Kidney epithelial cell (primary cell): Measurements from ENCODE around the gene DCDC2C. TPM values are rescaled to one million over a fixed set of nuclear protein-coding genes. Genes with fewer than 3 reads are reported as not detected.

Source experiments
- DNase-seq: peaks from one replicate; pipeline ENCODE4 v3.0.0-alpha.2; 2010; ENCODE audit warnings: low read depth
- H3K27me3 ChIP-seq: 2 replicates; pipeline ENCODE4 v1.6.0; 2011; ENCODE audit warnings: low read length; ENCODE audit not compliant: control insufficient read depth, insufficient read depth
- H3K36me3 ChIP-seq: 2 replicates; pipeline ENCODE4 v1.5.1; 2011; ENCODE audit warnings: low read length; ENCODE audit not compliant: control insufficient read depth, insufficient read depth
- H3K4me3 ChIP-seq: 2 replicates; pipeline ENCODE4 v1.5.1; 2011; ENCODE audit warnings: low read depth, mild to moderate bottlenecking, control low read depth, low read length
- total RNA-seq: library from RNA; depleted of rRNA; stranded (reverse); fragments of >200 nt; gene quantifications from 2 replicates; pipeline ENCODE4 v1.2.3, GENCODE V29; 2015
- TF ChIP-seq, protein P1 (sequence below): IDR thresholded peaks from 2 replicates; pipeline ENCODE4 v1.5.1; 2011; ENCODE audit warnings: mild to moderate bottlenecking, moderate library complexity, low read length, control low read depth, inconsistent platforms; ENCODE audit not compliant: insufficient read depth, poor library complexity, severe bottlenecking

Gene DCDC2C
- total RNA-seq, 1 donor from 2014 or later, result not detected

DNA sequence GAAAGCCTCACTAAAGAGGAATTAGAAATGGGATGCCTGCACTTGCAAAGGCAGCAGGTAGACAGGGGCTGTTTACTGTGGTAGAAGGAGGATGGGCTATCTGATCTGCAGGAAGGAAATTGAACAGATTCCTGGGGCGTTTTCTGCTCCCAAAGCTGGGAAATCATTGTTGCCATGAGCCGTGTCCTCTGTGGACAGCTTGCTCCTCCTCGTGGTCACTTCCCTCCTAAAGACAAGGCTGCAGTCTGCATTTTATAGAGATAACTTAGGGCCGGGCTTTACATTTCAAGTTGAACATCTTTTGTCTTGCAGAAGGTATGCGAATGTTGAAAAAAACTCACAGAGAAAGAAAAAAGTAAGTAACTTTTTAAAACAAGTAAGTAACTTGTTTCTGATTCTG is 50.9 kb downstream of the DCDC2C start:
- Histone ChIP-seq H3K36me3 (no peaks in the 10 kb centered on the region), H3K4me3 (no peak overlapping the region), H3K27me3 (no peaks in the 10 kb centered on the region)
- no peak for DNase-seq
- TF ChIP-seq, protein P1, sequence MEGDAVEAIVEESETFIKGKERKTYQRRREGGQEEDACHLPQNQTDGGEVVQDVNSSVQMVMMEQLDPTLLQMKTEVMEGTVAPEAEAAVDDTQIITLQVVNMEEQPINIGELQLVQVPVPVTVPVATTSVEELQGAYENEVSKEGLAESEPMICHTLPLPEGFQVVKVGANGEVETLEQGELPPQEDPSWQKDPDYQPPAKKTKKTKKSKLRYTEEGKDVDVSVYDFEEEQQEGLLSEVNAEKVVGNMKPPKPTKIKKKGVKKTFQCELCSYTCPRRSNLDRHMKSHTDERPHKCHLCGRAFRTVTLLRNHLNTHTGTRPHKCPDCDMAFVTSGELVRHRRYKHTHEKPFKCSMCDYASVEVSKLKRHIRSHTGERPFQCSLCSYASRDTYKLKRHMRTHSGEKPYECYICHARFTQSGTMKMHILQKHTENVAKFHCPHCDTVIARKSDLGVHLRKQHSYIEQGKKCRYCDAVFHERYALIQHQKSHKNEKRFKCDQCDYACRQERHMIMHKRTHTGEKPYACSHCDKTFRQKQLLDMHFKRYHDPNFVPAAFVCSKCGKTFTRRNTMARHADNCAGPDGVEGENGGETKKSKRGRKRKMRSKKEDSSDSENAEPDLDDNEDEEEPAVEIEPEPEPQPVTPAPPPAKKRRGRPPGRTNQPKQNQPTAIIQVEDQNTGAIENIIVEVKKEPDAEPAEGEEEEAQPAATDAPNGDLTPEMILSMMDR, result no peak

GRCh38 chr2:3754795-3755194 is 51.4 kb downstream of the DCDC2C start:
- TF ChIP-seq, protein P1, result no peak
- H3K36me3 ChIP-seq, result no peaks in the 10 kb centered on the region
- DNase-seq, result no peak
- H3K4me3 ChIP-seq, result no peak overlapping the region
- H3K27me3 ChIP-seq, result no peaks in the 10 kb centered on the region

DNA sequence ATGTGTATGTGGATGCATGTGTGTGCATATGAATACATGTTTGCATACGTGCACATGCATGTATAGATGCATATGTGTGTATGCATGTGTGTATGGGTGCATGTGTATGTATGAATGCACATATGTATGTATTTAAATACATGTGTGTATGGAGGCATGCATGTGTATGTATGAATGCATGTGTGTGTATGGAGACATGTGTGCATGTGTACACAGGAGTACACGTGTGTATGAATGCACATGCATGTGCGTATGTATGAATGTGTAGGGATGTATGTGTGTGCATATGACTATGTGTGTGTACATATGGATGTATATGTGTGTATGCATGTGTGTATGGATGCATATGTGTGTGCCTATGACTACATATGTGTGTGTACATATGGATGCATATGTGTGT is 51.9 kb downstream of the DCDC2C start:
- H3K4me3 ChIP-seq, result no peak overlapping the region
- no peak for DNase-seq
- H3K27me3 ChIP-seq, result no peaks in the 10 kb centered on the region
- H3K36me3 ChIP-seq, result no peaks in the 10 kb centered on the region
- TF ChIP-seq, protein P1, result no peak

DNA sequence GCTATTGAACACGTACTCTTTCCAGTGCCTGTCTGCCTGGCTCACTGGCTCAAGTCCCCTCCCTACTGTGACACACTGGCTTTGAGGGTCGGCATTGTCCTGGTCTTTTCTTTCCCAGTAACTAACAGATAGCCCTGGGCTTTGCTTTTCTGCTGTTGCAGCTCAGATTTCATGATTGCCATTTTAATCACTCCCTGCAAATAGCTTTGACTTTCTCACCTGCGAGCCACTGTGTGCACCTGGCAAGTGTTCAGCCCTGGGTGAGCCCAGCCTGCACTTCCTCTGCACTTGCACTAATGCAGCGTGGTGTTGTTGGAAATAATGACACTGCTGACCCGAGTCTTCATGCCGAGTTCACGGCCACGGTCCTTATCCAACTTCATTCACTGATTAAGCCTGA is 52.9 kb downstream of the DCDC2C start:
- no peak overlapping the region for H3K4me3 ChIP-seq
- no peaks in the 10 kb centered on the region for H3K36me3 ChIP-seq
- DNase-seq, result no peak
- H3K27me3 ChIP-seq, result no peaks in the 10 kb centered on the region
- TF ChIP-seq, protein P1, result no peak

DNA sequence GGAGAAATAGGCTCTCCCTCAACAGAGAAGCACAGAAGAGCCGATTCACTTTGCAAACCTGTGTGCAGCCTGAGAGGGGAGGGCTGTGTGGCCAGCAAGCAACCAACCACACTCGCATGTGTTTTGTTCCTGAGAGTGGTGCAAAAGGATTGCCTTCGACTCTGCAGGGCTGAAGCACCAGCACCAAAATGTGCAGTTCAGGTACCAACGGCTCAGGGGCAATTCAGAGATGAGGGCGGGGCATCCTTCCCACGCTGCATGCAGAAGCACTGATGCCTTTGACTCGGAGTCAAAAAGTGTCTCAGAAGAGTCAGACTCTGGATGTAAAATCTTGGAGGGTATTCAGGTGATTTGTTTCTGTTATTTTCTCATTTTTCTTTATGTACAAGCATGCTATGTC is 55.5 kb downstream of the DCDC2C start:
- Histone ChIP-seq H3K27me3 (no peaks in the 10 kb centered on the region), H3K36me3 (no peaks in the 10 kb centered on the region), H3K4me3 (no peak overlapping the region)
- TF ChIP-seq, protein P1, result no peak
- no peak for DNase-seq

DNA sequence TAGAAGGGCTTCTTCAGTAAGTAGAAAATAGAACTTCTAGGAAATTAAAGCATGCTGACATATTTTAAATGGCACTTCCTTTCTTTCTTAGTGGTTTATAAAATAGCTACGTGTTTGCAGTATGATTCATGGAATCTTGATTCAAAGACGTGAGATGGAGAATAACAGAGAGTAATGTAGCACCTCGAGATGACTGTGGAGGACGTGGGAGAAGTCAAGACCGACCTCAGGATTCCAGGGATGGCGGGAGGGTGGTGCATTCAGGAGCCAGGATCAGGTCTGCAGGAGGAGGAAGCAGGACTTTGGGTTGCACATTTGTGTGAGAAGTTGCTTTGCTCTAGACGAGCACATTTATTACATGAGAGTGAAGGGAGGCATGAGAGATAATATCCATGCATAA is 56.0 kb downstream of the DCDC2C start:
- TF ChIP-seq, protein P1, result no peak
- H3K27me3 ChIP-seq, result no peaks in the 10 kb centered on the region
- DNase-seq, result no peak
- no peak overlapping the region for H3K4me3 ChIP-seq
- no peaks in the 10 kb centered on the region for H3K36me3 ChIP-seq
